Stimulated activated CD8-positive, alpha-beta memory T cell treated with anti-CD3 and anti-CD28 coated beads, Interleukin-4, amount 100 ng/mL, for 24 hours (primary cell): ENCODE results near the gene TEKT5.
"Not testable (repeated sequence)": the region's sequence is repeated elsewhere in the genome, so short reads cannot be mapped to it uniquely, and the experiment has no call there.

Experiments used
- DNase-seq: peaks from one replicate; pipeline ENCODE4 v3.0.0-alpha.2; 2020; ENCODE audit warnings: low read depth

Gene TEKT5

DNA sequence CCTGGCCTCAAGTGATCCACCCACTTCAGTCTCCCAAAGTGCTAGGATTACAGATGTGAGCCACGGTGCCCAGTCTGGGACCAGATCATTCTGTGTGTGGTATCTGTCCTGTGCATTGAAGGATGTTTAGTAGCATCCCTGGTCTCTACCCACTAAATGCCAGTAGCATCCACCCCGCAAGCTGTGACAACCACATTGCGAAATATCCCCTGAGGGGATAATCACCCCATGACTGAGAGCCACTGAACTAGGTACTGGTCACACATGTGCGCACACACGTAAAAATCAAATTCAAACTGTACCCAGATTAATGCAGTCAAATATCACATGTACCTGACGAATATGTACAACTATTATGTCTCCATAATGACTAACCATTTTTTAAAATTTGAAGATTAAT lies 35.8 kb downstream of the TEKT5 start:
- no peak for DNase-seq

DNA sequence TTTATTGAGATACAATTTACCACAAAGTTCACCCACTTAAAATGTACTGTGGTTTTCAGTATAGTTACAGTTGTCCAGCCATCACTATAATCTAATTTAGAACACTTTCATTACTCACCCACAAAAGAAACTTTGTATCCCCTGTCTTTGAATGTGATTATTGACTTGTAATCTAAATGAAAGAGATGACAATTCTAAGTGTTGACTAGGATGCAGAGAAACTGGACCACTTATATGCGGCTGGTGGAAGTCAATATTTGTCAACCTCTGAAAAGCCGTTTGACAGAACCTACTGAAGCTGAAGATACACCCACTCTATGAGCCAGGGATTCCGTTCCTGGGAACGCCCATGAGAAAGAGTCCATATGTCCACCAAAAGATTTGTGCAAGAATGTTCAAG lies 36.8 kb downstream of the TEKT5 start:
- no peak for DNase-seq

DNA sequence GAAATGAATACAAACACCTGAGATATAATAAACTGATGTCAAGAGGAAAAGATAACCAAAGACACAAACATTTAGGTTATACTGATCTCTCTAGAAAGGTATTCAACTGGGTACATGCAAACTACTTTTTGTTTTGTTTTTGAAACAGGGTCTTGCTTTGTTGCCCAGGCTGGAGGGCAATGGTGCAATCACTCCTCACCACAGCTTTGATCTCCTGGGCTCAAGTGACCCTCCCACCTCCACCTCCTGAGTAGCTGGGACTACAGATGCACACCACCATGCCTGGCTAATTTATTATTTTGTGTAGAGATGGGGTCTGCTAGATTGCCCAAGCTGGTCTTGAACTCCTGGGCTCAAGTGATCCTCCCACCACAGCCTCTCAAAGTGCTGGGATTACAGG lies 38.1 kb downstream of the TEKT5 start:
- DNase-seq, result no peak

DNA sequence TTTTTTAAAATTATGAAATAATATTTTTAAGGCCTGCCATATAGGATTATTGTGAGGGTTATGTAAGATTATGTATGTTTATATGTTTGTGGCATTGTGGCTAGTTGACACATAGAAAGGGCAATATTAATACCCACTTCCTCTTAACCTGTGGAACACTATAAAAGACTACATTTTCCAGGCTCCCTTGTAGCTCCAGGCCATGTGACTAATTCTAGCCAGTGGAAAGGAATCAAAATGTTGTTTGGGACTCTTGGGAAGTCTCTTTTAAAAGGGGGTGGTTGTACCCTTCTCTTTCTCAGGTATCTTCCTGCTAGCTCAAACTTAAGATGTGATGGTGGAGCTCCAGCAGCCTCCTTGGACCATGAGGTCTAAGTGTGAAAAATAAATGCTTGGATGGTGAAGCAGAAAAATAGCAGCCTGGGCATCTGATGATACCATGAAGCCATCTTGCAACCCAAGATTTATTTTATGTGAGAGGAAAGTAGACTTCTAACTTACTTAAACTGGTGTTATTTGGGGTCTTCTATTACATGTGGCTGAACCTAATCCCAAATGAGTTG lies 39.2 kb downstream of the TEKT5 start:
- DNase-seq, result no peak

DNA sequence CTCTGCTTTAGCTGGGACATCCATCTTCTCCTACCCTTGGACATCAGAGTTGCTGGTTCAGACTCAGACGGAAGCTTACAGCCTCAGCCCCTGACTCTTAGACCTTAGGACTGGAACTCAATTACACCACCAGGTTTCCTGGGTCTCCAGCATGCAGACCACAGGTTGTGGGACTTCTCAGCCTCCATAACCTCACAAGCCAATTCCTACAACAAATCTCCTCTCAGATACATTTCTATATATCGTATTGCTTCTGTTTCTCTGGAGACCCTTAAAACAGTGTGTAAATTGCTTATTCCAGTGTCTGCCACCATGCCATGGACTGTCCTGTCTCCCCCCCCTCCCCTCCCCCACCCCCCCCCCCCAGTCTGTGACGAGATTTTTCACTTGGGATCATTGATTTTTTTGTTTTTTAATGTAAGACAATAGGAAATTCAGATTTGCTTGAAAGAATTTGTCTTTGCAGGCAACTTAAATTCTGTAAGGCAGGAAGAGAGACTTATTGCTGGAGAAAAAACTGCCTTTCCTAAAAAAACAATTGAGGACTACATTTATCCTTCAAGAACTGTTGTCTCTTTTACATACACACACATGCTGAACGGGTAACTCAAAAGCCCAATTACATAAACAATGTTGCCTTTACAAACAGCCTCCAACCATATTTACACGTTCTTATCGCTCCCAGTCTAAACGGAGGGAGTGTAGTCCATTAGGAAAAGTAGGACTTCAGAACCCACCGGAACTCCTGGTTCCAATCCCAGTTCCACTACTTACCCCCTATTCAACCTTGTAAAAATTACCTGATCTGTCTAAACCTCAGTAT lies 39.9 kb downstream of the TEKT5 start:
- DNase-seq, result no peak

DNA sequence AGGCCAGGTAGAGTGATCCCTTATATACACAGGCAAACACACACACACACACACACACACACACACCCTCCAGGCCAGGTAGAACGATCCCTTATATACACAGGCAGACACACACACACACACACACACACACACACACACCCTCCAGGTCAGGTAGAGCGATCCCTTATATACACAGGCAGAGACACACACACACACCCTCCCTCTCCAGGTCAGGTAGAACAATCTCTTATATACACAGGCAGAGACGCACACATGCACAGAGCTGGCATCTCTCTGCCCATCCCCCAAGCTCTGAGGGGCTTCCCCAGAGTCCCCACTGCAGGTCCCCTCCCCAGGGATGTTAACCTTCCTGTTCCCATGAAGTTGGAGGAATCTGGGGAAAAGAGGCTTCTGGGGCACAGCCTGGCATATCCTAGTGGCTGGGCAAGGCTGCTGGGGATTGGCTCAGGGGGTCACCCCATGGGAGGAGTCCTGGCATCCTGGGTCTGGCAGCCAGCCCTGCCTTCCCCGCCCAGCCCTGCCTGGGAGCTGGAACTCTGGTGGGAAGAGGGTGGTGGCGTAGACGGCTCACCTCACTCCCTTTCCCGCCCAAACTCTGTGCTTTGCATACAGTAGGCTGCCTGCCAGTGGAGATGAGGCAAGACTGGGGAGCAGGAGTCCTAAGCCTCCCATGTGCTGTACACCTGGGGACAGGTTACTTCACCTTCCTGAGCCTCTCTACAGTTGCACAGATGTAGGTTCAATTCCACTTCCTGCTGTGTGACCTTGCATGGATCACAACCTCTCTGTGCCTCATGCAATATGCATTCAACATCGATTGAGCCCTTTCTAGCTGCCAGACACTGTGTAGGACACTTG lies 41.8 kb downstream of the TEKT5 start:
- no peak for DNase-seq

DNA sequence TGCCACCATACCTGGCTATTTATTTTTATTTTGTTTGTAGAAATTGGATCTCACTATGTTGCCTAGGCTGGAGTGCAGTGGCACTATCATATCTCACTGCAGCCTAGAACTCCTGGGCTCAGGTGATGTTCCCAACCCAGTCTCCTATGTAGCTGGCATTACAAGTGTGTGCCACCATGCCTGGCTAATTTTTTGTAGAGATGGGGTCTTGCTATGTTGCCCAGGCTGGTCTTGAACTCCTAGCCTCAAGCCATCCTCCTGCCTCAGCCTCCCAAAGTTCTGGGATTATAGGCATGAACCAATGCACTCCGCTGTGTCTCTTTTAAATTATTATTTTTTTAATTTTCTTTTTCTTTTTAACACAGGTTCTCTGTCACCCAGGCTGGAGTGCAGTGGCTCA lies 45.6 kb downstream of the TEKT5 start:
- not testable (repeated sequence) for DNase-seq

DNA sequence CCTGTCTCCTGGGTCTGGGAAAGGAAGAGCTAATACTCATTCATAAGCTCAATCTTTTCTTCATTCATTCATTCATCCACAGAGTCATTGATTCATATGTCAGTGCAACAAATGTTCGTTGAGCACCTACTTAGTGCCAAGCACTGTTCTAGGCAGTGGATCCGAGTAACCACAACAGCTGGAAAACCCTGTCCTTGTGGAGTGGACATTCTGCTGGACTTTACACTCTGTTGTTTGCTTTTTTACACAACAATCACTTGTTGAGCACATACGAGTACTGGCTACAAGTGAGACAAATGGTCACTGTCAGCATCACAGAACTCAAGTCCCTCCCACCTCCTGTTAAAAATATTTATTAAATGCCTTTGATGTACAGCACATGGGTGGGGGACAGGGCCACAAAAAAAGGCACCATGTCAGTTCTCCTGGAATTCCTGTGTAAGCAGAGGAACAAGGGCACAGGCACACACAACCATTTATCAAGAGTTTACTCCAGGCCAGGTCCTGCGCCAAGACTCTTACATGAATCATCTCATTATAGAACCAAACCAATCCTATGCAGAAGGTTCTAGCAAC lies 46.9 kb downstream of the TEKT5 start:
- no peak for DNase-seq

DNA sequence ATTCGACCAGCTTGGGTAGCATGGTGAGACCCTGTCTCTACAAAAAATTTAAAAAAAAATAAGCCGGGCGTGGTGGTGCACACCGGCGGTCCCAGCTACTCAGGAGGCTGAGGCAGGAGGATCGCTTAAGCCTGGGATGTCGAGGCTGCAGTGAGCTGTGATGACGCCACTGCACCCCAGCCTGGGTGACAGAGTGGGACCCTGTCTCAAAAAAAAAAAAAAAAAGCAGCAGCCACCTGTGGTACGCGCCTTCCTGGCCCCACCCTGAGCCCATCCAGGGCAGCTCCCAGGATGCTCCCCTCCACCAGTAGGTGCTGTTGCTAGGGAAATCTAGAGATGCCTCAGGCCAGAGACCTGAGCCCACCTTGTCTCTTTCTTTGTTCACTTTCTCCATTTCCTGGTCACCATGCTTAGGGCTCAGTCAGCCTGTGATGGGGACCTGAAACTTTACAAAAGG lies 47.4 kb downstream of the TEKT5 start:
- no peak for DNase-seq

DNA sequence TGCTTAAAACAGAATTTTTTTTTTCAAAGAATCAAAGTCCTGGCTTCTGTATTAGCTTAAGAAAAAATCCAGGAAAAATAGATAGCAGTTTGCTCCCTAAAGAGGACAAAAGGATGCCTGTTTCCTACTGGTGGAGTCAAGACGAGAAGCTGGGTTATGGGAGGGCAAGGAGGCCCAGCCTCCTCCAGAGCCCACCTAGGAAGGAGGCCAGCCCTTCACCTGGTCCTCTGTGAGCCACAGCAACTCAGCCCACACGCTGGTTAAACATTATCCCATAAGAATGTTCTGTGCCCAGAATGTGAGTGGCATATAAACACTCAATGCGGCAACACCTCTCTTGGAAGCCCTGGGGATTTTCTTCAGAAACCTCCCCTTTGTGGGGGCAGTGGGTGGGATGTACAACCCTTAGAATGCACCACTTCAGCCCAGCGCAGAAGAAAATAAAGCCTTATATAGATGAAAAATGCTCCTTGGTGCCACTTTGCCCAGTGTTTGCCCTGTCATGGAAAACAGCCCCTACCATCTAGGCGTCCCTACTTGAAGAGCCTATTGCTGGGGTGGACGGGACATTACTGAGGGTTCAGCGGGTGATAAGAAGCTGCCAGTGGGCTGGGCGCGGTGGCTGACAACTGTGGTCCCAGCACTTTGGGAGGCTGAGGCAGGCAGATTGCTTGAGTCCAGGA lies 48.0 kb downstream of the TEKT5 start:
- DNase-seq, result no peak

DNA sequence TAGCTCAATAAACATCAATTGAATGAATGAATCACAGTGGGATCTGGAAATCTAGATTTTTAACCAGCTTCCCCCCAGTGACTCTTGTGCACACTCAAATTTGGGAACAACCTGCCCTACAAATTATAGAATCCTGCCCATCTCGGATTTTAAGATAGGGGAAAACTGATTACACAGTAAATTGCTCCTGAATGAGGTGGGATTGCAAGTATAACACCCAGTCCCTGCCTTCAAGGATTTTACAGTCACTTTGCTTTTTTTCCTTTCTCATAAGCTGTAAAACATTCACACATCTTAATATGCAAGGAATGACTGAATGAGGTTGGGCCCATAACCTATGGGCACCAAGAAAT lies 48.5 kb downstream of the TEKT5 start:
- DNase-seq, result no peak

DNA sequence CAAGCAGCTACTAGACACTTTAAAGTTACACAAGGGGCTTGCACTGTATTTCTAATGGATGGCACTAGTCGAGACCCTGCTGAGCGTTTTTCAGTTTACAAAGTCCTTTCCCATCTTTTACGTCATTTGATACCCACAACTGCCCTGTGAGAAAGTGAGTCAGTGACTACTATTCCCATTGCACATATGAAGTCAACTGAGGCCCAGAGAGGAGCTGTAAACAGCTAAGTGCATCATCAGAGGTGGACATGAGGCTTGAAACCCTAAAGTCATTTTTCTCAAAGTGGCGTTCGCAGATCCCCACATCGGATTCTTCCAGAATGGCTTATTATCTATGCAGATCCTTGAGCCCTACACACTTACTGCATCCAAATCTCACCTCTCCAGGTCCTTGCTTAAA lies 50.6 kb downstream of the TEKT5 start:
- DNase-seq, result no peak

DNA sequence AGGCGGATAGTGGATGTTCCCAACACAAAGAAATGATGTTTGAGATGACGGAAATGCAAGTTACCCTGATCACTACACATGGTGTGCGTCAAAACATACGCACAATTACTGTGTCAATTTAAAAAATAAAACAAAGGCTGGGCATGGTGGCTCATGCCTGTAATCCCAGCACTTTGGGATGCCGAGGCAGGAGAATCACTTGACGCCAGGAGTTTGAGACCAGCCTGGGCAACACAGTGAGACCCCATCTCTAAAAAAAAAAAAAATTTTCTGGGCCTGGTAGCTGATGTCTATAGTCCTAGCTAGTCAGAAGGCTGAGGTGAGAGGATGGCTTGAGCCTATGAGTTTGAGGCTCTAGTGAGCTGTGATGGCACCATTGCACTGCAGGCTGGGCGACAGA lies 51.8 kb downstream of the TEKT5 start:
- DNase-seq, result no peak

DNA sequence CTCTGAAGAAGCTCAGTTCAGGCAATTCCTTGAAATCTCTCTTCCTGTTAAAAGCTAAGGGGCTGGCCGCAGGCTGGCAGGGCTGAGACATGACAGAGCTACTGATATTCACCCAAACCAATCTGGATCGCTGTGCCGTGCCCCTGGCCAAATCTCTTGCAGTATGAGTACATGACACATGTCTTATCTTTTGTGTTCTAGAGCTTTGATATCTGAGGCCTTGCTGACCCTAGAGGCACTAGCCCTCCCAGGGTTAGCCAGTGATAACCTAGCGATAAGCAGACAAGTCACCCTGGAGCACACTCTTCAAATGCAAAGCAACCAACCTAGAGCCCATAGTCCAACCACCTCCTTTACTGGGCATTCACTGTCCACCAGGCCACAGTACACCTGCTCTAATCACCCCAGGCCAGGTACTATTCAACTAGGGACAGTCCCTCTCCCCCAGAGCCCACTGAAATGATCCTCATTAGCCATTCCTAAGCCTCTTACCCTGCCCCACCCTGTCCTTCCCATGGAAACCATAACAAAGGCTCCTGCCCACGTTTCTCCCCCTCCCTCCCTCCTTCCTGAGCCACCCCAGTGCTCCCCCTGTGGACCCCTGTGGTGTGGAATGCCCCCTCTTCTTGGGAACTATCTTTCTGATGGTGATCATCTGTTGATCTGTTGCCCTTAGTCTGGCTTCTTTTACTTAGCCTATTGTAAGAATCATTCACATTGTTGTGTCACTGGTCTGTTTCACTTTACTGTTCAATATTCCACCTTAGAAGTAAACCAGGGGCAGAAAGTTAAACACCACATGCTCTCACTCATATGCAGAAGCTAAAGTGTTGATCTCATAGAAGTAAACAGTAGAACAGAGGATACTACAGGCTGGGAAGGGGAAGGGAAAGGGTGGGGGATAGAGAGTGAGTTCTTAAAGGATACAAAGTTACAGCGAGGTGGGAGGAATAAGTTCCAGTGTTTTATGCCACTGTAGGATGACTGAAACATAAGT lies 52.5 kb downstream of the TEKT5 start:
- no peak for DNase-seq

DNA sequence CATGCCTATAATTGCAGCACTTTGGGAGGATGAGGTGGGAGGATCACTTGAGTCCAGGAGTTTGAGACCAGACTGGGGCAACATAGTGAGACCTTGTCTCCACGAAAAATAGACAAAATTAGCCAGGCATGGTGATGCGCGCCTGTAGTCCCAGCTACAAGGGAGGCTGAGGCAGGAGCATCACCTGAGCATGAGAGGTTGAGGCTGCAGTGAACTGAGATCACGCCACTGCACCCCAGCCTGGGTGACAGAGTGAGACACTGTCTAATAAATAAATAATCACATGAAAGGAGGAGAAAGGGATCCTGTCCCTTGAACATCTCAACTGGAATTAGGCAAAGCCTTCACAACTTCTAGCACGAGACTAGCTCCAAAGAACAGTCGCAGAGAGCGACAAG lies 53.2 kb downstream of the TEKT5 start:
- DNase-seq, result no peak

DNA sequence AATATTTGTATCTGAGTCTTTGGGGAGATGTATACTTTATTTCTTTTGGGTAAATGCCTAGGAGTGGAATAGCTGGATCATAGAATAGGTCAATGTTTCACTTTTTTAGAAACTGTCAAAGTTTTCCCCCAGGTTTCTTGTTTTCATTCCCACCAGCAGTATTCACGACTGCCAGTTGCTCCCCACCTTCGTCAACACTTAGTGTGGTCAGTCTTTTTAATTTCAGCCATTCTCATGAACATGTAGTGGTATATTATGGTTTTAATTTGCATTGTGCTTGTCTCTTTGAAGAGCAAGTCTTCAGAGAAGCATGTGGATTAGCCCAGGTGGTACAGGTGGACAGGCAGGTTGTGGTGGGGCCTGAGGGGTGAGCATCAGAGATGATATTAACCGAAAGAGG lies 53.8 kb downstream of the TEKT5 start:
- DNase-seq, result no peak

DNA sequence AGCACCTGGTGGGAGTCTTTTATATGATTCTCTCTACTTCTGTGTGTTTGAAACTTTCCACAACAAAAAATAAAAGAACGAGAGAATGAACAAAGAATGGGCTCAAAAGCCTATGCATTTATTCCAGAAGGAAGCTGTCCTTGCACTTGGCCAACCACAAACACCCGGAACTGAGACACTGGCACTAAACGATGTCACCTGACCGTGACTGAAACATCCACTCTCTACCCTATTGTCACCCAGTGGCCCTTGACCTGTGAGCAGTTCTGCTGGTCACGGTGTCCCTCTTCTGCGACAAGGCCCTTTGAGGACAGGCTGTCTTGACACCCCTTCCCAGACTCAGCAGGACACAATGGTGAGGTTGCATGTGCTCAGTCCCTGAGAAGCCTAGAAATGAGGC lies 56.6 kb downstream of the TEKT5 start:
- no peak for DNase-seq

DNA sequence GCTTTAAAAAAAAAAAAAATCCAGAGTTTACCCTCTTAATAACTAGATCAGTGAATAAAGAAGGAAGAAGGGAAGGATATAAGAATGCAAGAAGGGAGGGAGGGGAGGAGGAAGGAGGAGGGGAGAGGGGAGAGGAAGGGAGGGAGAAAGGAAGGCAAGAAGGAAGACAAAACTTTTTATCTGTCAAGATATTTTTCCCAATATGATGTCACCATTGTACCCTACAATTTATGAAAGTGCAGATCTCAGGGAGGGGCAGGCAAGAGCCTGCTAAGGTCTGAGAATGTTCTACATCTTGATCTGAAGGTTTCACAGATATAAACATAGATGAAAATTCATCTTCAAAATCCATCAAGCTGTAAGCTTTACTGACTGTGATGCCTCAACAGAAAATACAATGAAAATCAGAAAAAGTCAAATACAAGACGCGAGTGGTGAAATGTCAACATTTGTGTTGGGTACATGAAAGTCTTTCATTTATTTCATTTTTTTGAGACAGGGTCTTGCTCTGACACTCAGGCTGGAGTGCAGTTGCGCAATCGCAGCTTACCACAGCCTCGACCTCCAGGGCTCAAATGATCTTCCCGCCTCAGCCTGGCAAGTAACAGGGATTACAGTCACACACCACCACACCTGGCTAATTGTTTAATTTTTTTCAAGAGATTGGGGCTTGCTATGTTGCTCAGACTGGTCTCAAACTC lies 57.2 kb downstream of the TEKT5 start:
- no peak for DNase-seq

DNA sequence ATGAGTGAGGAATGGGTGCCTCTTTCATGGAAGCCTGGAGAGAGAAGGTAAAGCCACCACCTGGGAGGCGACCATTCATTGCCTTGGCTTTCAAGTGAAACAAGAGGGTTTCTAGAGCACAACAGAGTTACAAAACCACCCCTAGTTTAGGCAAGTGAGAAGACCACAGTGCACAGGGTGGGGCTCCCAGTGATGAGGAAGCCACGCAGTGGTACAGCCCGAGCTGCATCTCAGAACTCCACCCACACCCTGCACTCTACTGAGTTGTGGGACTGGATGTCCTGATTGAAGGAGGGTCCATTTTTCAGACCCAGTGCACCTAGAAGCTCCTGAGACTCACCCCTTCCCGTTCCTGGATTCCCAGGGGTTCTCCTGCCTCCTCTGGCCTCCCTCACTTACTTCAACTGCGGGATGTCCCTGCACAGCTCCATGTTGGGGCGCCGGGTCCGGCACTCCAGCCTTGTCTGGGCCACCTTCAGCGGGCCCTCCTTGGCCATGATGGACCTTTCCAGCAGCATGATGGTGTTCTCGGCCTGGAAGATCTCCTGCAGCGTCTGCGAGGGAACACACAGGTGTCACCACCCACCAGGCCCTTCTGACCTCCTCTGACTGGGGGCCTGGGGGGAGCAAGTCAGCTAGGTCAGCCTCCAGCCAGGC lies 59.2 kb downstream of the TEKT5 start:
- no peak for DNase-seq

DNA sequence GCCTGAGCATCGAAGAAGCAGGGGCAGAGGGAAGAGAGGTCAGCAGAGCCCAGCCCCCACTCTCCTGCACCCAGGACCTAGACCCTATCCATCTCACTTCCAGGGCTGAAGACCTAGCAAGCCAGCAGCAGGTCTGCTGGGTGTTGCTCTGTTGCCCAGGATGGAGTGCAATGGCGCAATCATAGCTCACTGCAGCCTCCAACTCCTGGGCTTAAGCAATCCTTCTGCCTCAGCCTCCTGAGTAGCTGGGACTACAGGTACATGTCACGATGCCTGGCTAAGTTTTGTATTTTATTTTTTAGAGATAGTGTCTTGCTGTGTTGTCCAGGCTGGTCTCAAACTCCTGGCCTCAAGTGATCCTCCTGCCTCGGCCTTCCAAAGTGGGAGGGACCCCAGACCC lies 61.3 kb downstream of the TEKT5 start:
- DNase-seq, result not testable (repeated sequence)
